OCI-LY3 (cell line): Measurements from ENCODE around the gene SLC16A5.

ENCODE experiments used
- CTCF ChIP-seq: fragments of 200-600, 300-600 bp; sonication (generic); IDR thresholded peaks from 2 replicates; pipeline ENCODE4 v1.5.1; 2014; ENCODE audit warnings: antibody characterized with exemption, low read length, low read depth
- EZH2phosphoT487 ChIP-seq: fragments of 200-600 bp; shearing (Covaris generic); IDR thresholded peaks from 2 replicates; pipeline ENCODE4 v1.6.1; 2018; ENCODE audit warnings: antibody characterized with exemption, mixed run types, low read depth

DNA sequence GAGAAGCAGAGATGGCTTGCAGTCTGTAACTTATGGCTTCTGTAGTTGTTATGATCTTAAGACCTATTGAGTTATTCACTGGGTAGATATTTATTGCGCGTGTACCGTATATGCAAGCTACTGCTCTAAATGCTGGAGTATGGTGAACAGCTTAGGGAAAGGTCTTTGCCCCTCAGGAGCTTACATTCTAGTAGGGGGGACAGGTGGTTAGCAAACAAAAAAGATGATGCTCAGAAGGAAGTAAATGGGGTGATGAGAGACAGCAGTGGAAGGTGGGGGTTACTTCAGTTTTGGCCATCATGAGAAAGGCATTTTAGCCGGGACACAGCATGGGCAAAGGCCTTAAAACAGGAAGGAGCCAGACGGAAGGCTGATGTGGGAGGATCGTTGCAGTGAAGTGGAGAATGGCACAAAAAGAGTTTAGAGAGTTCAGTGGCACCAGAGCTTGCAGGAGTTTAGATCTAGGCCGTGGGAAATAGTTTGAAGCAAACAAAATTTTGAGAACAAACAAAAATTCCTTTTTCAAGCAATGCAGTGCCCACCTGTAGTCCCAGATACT is 24.1 kb downstream of the SLC16A5 start:
- TF ChIP-seq CTCF (no peak), EZH2phosphoT487 (no peak)
